ENCODE results near the gene TBC1D21.

The TBC1D21 gene

GRCh38 chr15:73914145-73914544 lies 40.8 kb downstream of the TBC1D21 start:
- H3K27ac ChIP-seq: no peak overlapping the region
- TF ChIP-seq CTCF (conservative IDR thresholded peaks at IDR 0.05): no peak

- H3K27ac ChIP-seq: no peak overlapping the region
- TF ChIP-seq CTCF (conservative IDR thresholded peaks at IDR 0.05): no peak
These were observed 41.7 kb downstream of the TBC1D21 start for GRCh38 chr15:73915082-73915481.

GRCh38 chr15:73918784-73919183 lies 45.4 kb downstream of the TBC1D21 start:
- TF ChIP-seq CTCF (conservative IDR thresholded peaks at IDR 0.05): no peak
- no peak overlapping the region for H3K27ac ChIP-seq

- no peak overlapping the region for H3K27ac ChIP-seq
- TF ChIP-seq CTCF (conservative IDR thresholded peaks at IDR 0.05): no peak
These were observed 46.3 kb downstream of the TBC1D21 start for GRCh38 chr15:73919706-73920105.

GRCh38 chr15:73921254-73921925 lies 48.0 kb downstream of the TBC1D21 start:
- no peak for TF ChIP-seq CTCF (conservative IDR thresholded peaks at IDR 0.05)
- H3K27ac ChIP-seq: no peak overlapping the region

- no peak for TF ChIP-seq CTCF (conservative IDR thresholded peaks at IDR 0.05)
- H3K27ac ChIP-seq: no peak overlapping the region; the same call in 1 of the 2 replicates
These were observed 49.1 kb downstream of the TBC1D21 start for GRCh38 chr15:73922186-73923151.

- no peak overlapping the region; the same call in 1 of the 2 replicates for H3K27ac ChIP-seq
- no peak for TF ChIP-seq CTCF (conservative IDR thresholded peaks at IDR 0.05)
These were observed 49.8 kb downstream of the TBC1D21 start for GRCh38 chr15:73923156-73923487.

Measured in VCaP (cell line).